ENCODE results near the gene MKLN1.

MKLN1 gene

GRCh38 chr7:131354390-131354789, 26.7 kb downstream of the MKLN1 start:
- DNase-seq (ENCODE audit: low spot score), result no peak

DNA sequence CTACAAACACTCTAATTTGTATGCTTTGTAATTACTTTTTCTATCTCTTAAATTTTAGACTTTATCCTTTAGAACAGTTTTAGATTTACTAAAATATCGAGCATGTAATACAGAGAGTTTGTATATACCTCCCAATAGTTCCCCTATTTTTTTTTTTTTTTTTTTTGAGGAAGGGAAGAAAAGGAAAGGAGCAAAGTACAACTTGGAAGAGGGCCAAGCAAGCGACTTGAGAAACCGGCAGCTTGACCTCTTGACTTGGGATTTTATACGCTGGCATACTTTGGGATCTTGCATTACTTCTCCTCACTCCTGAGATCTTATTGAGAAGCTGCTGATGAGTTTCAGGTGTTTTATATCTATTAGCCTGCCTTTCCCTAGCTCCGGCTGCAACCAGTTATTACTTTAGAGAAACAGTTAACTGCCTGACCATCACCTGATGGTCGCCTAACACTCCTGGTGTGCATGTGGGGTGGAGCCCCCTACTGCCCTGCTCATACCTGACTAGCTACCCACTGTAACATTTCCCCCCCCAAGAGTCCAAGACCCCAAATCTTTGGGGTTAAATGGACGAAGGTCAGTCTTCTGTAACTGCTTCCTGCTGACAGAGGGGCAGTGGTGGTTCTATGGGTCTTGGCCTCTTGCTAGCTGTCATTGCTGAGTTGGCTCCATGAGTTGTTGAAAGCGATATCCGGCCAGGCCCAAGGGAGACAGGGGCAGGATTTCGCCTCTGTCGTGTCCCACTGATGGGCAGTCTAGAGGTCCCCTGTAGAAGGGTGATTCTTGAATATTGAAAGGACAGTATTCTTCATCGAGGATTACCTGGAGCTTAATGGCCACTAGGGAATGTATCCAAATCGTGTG, 28.5 kb downstream of the MKLN1 start:
- DNase-seq (ENCODE audit: low spot score), result no peak

DNA sequence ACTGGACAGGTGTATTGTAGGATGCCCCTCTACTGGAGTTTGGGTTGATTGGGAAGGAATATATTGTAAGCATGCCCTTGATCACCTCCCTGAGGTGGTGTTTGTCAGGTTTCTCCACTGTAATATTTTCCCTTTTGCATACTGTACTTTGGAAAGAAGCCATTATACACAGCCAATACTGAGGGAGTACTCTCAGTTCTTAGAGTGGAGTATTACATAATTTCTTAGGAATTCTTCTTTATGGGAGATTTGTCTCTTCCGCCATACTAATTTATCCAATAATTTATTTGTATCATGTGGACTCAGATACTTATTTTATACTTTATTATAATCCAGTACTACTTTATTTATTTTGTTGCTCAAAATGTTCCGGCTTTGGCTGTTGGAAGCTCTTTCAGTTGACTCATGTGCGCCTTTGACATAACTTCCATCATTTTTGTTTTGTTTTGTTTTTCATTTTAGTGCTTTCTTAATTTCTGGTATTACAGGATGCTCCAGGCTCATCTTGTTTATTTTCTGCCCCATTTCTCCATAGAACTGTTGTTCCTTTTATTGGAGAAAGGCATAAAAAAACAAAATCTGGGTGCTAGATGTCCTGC, 29.7 kb downstream of the MKLN1 start:
- no peak for DNase-seq (ENCODE audit: low spot score)

DNA sequence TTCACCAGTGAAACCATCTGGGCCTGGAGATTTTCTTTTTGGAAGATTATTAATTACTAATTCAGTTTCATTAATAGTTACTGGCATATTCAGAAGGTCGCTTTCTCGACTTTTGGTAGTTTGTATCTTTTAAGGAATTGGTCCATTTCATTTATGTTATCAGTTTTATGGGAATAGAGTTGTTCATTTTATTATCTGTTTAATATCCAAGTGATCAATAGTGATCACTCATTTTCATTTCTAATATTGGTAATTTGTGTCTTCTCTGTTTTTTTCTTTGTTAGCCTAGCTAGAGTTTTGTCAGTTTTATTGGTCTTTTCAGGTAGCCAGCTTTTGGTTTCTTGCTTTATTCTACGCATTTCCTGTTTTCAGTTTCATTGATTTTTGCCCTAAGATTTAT, 31.0 kb downstream of the MKLN1 start:
- DNase-seq (ENCODE audit: low spot score), result no peak

- DNase-seq (ENCODE audit: low spot score), result no peak
Measured at GRCh38 chr7:131359136-131359776, 31.6 kb downstream of the MKLN1 start.

DNA sequence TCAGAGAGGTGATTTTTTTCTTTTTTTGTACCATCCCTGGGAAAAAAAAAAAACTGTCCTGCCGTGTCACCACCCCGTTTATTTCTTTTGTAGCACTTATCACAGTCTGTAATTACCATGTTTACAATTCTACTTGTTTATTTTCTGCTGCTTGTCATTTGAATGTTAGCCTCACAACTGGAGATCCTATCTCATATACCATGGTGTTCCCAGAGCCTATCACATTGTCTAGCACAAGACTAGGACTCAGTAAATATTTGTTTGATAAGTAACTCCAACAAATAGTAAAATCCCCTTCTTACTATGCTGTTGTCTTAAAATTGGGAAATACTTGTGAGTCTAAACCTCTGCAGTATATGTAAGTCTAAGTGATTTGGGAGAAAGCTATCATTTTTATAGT, 36.0 kb downstream of the MKLN1 start:
- no peak for DNase-seq (ENCODE audit: low spot score)

DNA sequence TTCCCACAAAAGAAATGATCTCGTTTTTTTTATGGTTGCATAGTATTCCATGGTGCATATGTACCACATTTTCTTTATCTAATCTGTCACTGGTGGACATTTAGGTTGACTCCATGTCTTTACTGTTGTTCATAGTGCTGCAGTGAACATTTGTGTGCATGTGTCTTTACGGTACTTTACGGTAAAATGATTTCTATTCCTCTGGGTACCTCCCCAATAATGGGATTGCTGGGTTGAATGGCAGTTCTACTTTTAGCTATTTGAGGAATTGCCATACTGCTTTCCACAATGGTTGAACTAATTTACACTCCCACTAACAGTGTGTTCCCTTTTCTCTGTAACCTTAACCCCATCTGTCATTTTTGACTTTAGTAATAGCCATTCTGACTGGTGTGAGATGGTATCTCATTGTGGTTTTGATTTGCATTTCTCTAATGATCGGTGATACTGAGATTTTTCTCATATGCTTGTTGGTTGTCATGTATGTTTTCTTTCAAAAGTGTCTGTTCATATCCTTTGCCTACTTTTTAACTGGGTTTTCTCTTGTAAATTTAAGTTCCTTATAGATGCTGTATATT, 37.2 kb downstream of the MKLN1 start:
- no peak for DNase-seq (ENCODE audit: low spot score)

GRCh38 chr7:131365838-131366237, 38.2 kb downstream of the MKLN1 start:
- DNase-seq (ENCODE audit: low spot score), result no peak

DNA sequence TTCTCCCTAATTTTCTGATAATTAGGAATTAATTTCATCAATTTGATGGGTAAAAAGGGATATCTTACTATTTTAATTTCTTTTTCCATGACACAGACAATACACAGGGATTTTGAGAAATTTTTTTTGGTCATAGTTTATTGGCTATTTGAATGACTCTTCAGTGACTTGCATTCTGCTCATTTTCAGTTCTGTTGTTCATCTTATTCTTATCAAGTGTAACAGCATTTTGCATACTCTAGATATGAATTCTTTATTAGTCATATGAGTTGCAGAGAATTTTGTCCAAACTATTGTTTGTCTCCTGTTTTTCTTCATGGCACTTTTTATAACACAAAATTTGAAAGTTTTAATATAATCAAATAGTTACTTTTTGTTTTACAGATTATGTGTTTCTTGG, 41.7 kb downstream of the MKLN1 start:
- no peak for DNase-seq (ENCODE audit: low spot score)

- peak; percentile 17 for DNase-seq (ENCODE audit: low spot score)
Measured at GRCh38 chr7:131370523-131370968, 42.9 kb downstream of the MKLN1 start.

GRCh38 chr7:131371411-131371810, 43.7 kb downstream of the MKLN1 start:
- DNase-seq (ENCODE audit: low spot score), result no peak

DNA sequence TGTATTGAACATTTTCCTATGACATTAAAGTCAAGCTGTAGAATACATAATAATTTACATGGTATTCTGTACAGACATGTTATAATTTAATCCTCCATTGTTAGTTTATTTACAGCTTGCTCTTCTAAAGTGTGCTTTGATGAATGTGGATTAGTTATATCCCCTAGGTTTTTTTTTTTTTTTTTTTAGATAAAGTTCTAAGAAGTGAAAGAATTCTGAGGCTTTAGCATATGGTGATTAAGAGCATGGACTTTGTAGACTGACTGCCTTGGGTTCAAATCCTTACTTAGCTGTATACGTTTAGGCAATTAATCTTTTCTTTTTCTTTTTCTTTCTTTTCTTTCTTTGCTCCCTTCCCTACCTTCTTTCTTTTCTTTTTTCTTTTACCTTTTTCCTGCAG, 44.9 kb downstream of the MKLN1 start:
- no peak for DNase-seq (ENCODE audit: low spot score)

GRCh38 chr7:131374821-131375220, 47.1 kb downstream of the MKLN1 start:
- no peak for DNase-seq (ENCODE audit: low spot score)

DNA sequence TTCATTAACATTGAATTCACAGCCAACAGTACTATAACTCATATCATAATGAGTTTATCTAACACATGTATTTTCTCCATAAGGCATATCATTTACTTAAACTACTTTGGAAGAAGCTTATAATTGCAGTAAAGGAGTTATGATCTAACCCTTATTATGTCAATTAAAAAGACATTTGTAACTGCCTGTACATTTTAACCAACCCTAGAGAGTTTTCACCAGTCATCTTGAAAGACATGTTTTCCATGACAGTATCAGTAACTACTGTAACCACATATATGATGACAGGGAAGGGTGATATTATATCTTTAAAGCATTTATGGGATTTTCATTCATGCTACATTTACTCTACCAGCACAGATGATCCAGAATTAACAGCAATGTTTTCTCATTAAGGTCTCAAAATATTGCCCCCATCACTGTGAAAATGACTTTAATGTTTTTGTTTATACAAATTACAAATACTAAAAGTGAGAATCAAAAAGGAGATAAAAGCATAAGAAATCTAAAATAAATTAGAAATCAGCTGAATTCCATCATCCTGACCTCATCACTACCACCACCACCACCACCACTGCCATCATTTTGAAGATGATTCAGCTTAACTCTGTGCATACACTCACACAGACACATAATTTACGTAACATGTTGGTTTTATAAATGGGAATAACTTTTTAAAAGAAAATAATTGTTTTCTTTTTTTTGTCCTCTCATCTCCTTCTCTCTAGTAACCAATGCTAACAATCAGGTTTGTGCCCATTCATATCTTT, 53.6 kb downstream of the MKLN1 start:
- no peak for DNase-seq (ENCODE audit: low spot score)

DNA sequence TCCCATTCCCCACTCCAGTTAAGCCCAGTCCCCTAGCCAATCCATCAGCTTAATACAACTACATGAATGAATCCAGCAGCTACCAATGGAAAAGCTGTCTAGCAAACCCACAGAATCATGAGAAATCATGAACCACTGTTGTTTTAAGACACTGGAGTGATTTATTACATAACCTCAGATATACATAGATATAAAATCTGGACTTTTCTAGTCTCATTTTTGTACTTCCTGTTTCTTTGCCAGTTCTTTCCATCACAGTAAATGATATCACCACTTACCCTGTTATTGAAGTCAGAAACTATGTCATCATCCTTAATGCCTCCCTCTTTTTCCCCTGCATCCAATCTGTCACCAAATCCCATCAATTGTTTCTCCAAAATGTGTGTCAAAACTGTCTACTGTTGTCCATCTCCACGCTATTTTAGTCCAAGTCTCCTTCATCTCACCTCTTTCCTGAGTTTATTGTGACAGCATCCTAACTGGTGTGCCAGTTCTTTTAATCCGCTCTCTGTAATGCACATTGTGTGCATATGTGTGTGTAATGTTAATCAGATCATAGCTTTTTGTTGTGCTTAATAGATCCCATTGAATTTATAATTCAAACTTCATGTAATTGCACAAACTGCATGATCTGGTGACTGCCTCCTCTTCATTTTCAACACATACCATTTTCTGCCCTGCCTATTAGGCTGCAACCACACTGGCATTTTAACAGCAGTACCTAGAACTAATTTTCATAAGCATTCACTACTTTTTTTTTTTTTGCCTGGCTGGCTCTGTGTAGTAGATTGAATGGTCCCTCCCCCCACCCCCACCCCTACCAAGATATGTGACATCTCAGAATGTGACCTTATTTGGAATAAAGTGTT, 56.0 kb downstream of the MKLN1 start:
- no peak for DNase-seq (ENCODE audit: low spot score)

- DNase-seq (ENCODE audit: low spot score), result no peak
Measured at GRCh38 chr7:131384286-131384635, 56.6 kb downstream of the MKLN1 start.

GRCh38 chr7:131385039-131385605, 57.4 kb downstream of the MKLN1 start:
- DNase-seq (ENCODE audit: low spot score), result no peak

- no peak for DNase-seq (ENCODE audit: low spot score)
Measured at GRCh38 chr7:131388126-131388525, 60.5 kb downstream of the MKLN1 start.

GRCh38 chr7:131390275-131390674, 62.6 kb downstream of the MKLN1 start:
- DNase-seq (ENCODE audit: low spot score), result no peak

- DNase-seq (ENCODE audit: low spot score), result no peak
Measured at GRCh38 chr7:131391145-131391544, 63.5 kb downstream of the MKLN1 start.

- no peak for DNase-seq (ENCODE audit: low spot score)
Measured at GRCh38 chr7:131400681-131401176, 73.1 kb downstream of the MKLN1 start.

Measured in iPS-NIHi11 (cell line).